Skeletal muscle tissue (tissue), 4 donors: ENCODE measurements around the gene GABRR1. TPM values are rescaled to one million over a fixed set of nuclear protein-coding genes. Genes with fewer than 3 reads are reported as not detected.

ENCODE experiments used
- H3K27ac ChIP-seq: one replicate; pipeline ENCODE4 v1.7.0; 2013; ENCODE audit warnings: mild to moderate bottlenecking, low read depth, low read length, inconsistent platforms
- H3K27me3 ChIP-seq, 3 donors: one replicate each; pipeline ENCODE4 v1.7.0; 2013; ENCODE audit warnings: low read length in 3 of 3; ENCODE audit not compliant: control insufficient read depth in 3 of 3, insufficient read depth in 3 of 3
- H3K36me3 ChIP-seq, 3 donors: one replicate each; pipeline ENCODE4 v1.7.0; 2013; ENCODE audit warnings: low read length in 3 of 3; ENCODE audit not compliant: control insufficient read depth in 3 of 3, insufficient read depth in 3 of 3
- H3K4me1 ChIP-seq, 3 donors: one replicate each; pipeline ENCODE4 v1.7.0; 2013; ENCODE audit warnings: low read length in 3 of 3, mild to moderate bottlenecking in 3 of 3; ENCODE audit not compliant: control insufficient read depth in 3 of 3, insufficient read depth in 3 of 3
- H3K4me3 ChIP-seq, 3 donors: one replicate each; pipeline ENCODE4 v1.7.0; 2013; ENCODE audit warnings: low read length in 3 of 3
- H3K9ac ChIP-seq, 3 donors: one replicate each; pipeline ENCODE4 v1.7.0; 2013; ENCODE audit warnings: low read length in 3 of 3, mild to moderate bottlenecking in 3 of 3, moderate library complexity in 2 of 3, low read depth in 1 of 3
- H3K9me3 ChIP-seq, 3 donors: one replicate each; pipeline ENCODE4 v1.7.0; 2013; ENCODE audit warnings: low read length in 3 of 3; ENCODE audit not compliant: control insufficient read depth in 3 of 3
- total RNA-seq: library from RNA; depleted of rRNA; stranded (reverse); fragments of >200 nt; gene quantifications from one replicate; pipeline ENCODE4 v1.2.3, GENCODE V29; 2014
- donor health status: Osteomylitis.

Gene GABRR1
- 0.52 TPM for total RNA-seq

DNA sequence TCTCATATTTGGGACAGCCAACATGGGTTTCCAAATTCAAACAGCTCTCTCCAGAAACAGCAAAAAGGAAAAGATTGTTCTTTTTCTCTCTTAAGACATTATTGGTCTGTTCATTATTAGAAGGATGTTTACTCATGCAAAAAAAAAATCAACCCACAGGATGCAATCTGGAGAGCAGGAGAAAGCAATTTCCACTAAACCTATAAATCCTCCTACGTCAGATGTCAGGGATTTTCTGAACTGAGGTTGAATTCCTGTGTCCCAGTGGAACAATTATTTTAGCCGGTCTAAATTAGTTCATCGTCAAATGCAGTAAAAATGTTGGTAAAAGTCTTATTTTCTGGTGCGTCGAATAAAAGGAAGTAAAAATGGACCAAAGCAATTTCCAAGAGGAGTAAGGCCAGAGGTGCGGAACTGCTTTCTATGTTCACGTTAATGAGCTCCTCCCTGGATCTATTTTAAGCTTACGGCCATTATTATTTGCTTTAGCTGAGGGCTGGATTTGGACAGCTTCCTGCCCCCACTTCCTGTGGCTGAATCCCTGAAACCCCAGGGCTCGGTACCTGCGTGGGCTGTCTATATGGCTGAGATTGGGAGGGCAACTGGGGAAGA is at the start of gene GABRR1:
Gene GABRR1, minus strand, starts transcription at position 60 of the 612 bp plus-strand sequence. Its CDS starts 36 bp downstream, at position 24.
- Histone ChIP-seq H3K27ac (no peak within 1 kb of the TSS), H3K4me1 (peaks cover 0 to 12% (median 4%) of the 10 kb centered on the region in 3 donors), H3K9ac (no peak within 1 kb of the TSS), H3K27me3 (no peaks in the 10 kb centered on the region), H3K4me3 (no peak within 1 kb of the TSS), H3K36me3 (no peaks in the 10 kb centered on the region), H3K9me3 (no peaks in the 10 kb centered on the region)

- Histone ChIP-seq H3K4me1 (peaks cover 0 to 3% (median 0%) of the 10 kb centered on the region in 3 donors), H3K9me3 (no peaks in the 10 kb centered on the region), H3K27me3 (no peaks in the 10 kb centered on the region), H3K27ac (no peak overlapping the region), H3K9ac (no peak overlapping the region), H3K36me3 (no peaks in the 10 kb centered on the region), H3K4me3 (no peak overlapping the region)
Measured at GRCh38 chr6:89264296-89264695, 47.1 kb upstream of the GABRR1 start.

GRCh38 chr6:89260832-89261231 is 43.7 kb upstream of the GABRR1 start:
- H3K9ac ChIP-seq = no peak overlapping the region
- no peaks in the 10 kb centered on the region for H3K9me3 ChIP-seq
- H3K4me1 ChIP-seq = peaks cover 0 to 2% (median 0%) of the 10 kb centered on the region in 3 donors
- H3K4me3 ChIP-seq = no peak overlapping the region
- H3K27ac ChIP-seq = no peak overlapping the region
- no peaks in the 10 kb centered on the region for H3K27me3 ChIP-seq
- no peaks in the 10 kb centered on the region for H3K36me3 ChIP-seq

GRCh38 chr6:89260310-89260709 is 43.2 kb upstream of the GABRR1 start:
- H3K27me3 ChIP-seq = no peaks in the 10 kb centered on the region
- no peak overlapping the region for H3K27ac ChIP-seq
- no peaks in the 10 kb centered on the region for H3K9me3 ChIP-seq
- no peaks in the 10 kb centered on the region for H3K36me3 ChIP-seq
- no peak overlapping the region for H3K4me3 ChIP-seq
- peaks cover 0 to 2% (median 0%) of the 10 kb centered on the region in 3 donors for H3K4me1 ChIP-seq
- H3K9ac ChIP-seq = no peak overlapping the region

- Histone ChIP-seq H3K27me3 (no peaks in the 10 kb centered on the region), H3K4me3 (no peak overlapping the region), H3K9me3 (no peaks in the 10 kb centered on the region), H3K27ac (no peak overlapping the region), H3K4me1 (peaks cover 0 to 2% (median 0%) of the 10 kb centered on the region in 3 donors), H3K9ac (no peak overlapping the region), H3K36me3 (no peaks in the 10 kb centered on the region)
Measured at GRCh38 chr6:89258912-89259311, 41.8 kb upstream of the GABRR1 start.

DNA sequence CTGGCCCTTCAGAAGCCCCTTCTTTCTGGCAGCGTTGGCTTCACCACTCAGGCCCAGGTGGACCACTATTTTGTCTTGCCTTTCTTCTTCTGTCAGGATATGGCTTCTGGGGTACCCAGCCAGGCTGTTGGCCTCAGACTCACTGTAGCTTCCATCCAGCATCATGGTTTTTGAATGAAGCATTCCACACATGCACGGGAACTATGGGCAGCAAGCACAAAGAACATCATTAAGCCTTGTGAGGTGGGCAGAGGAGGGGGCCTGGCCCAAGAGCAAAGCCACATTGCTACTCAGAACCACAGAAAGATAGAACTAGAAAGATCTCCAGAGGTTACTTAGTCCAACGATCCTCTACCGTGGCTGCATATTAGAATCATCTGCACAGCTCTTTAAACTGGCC is 40.6 kb upstream of the GABRR1 start:
- Histone ChIP-seq H3K27me3 (no peaks in the 10 kb centered on the region), H3K4me1 (peaks cover 0 to 2% (median 0%) of the 10 kb centered on the region in 3 donors), H3K27ac (no peak overlapping the region), H3K4me3 (no peak overlapping the region), H3K36me3 (no peaks in the 10 kb centered on the region), H3K9me3 (no peaks in the 10 kb centered on the region), H3K9ac (no peak overlapping the region)

- H3K4me3 ChIP-seq = no peak overlapping the region
- H3K36me3 ChIP-seq = no peaks in the 10 kb centered on the region
- H3K9me3 ChIP-seq = no peaks in the 10 kb centered on the region
- no peaks in the 10 kb centered on the region for H3K27me3 ChIP-seq
- no peak overlapping the region for H3K27ac ChIP-seq
- H3K9ac ChIP-seq = no peak overlapping the region
- peaks cover 0 to 2% (median 0%) of the 10 kb centered on the region in 3 donors for H3K4me1 ChIP-seq
Measured at GRCh38 chr6:89257346-89257745, 40.2 kb upstream of the GABRR1 start.

DNA sequence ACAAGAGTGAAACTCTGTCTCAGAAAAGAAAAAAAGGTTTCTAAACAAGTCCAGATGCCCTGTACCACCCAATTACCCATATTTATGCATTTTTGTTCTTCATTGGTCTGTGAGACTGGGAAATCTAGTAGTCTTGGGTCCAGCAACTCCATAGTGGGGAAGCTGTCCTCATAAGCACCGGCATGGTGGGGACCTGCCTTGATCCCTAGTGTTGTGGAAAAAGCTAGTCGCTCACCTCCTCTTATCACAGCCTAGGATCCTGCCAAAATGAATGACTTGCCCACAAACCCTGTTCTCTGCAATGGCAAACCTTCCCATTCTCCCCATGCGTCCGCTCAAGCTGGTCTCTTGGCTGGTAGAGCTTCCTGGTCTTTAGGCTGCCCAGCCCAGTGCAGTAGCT is 38.3 kb upstream of the GABRR1 start:
- Histone ChIP-seq H3K4me1 (peaks cover 0 to 2% (median 0%) of the 10 kb centered on the region in 3 donors), H3K27ac (no peak overlapping the region), H3K36me3 (no peaks in the 10 kb centered on the region), H3K9me3 (no peaks in the 10 kb centered on the region), H3K9ac (no peak overlapping the region), H3K27me3 (no peaks in the 10 kb centered on the region), H3K4me3 (no peak overlapping the region)

GRCh38 chr6:89254569-89254968 is 37.4 kb upstream of the GABRR1 start:
- Histone ChIP-seq H3K36me3 (no peaks in the 10 kb centered on the region), H3K4me1 (no peaks in the 10 kb centered on the region), H3K27ac (no peak overlapping the region), H3K9me3 (no peaks in the 10 kb centered on the region), H3K4me3 (no peak overlapping the region), H3K9ac (no peak overlapping the region), H3K27me3 (no peaks in the 10 kb centered on the region)

DNA sequence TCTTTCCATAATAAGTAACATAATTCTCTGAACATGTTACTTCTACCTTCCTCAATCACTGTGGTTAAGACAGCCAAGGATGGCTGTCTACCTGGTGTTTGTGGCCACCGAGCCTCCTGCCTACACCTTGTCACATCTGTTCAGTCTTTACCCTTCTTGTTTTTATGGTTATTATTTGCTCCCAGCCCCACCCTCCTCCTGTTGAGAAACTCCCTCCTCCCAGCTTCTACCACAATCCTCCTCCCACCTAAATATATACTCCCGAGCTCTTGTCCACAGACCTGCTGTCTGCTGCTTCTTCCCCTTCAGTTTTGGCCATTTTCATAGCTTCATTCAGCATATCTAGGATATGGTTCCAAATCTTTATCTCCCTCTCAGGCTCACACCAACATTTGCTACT is 35.7 kb upstream of the GABRR1 start:
- no peak overlapping the region for H3K9ac ChIP-seq
- no peaks in the 10 kb centered on the region for H3K27me3 ChIP-seq
- H3K36me3 ChIP-seq = no peaks in the 10 kb centered on the region
- no peaks in the 10 kb centered on the region for H3K4me1 ChIP-seq
- no peak overlapping the region for H3K27ac ChIP-seq
- no peaks in the 10 kb centered on the region for H3K9me3 ChIP-seq
- no peak overlapping the region for H3K4me3 ChIP-seq
